Rectal smooth muscle tissue (tissue), 1 donor: ENCODE data around the gene TMEM60.
"Not testable (repeated sequence)": the region's sequence is repeated elsewhere in the genome, so short reads cannot be mapped to it uniquely, and the experiment has no call there.

ENCODE experiments used
- H3K27ac ChIP-seq: one replicate; pipeline ENCODE4 v1.7.0; 2013; ENCODE audit warnings: low read depth, low read length, inconsistent platforms
- H3K27me3 ChIP-seq: one replicate; pipeline ENCODE4 v1.7.0; 2013; ENCODE audit warnings: low read length; ENCODE audit not compliant: control insufficient read depth, insufficient read depth
- H3K36me3 ChIP-seq: one replicate; pipeline ENCODE4 v1.7.0; 2013; ENCODE audit warnings: low read length; ENCODE audit not compliant: control insufficient read depth, insufficient read depth
- H3K4me1 ChIP-seq: one replicate; pipeline ENCODE4 v1.7.0; 2013; ENCODE audit warnings: low read length; ENCODE audit not compliant: control insufficient read depth, insufficient read depth
- H3K4me3 ChIP-seq: one replicate; pipeline ENCODE4 v1.7.0; 2013; ENCODE audit warnings: low read length
- H3K9ac ChIP-seq: one replicate; pipeline ENCODE4 v1.7.0; 2013; ENCODE audit warnings: low read length

TMEM60 gene

GRCh38 chr7:77786018-77786417, 12.2 kb downstream of the TMEM60 start:
- H3K27me3 ChIP-seq, result no peaks in the 10 kb centered on the region
- no peak overlapping the region for H3K27ac ChIP-seq
- no peaks in the 10 kb centered on the region for H3K4me1 ChIP-seq
- no peak overlapping the region for H3K4me3 ChIP-seq
- H3K9ac ChIP-seq, result no peak overlapping the region
- peaks cover 2% of the 10 kb centered on the region for H3K36me3 ChIP-seq

GRCh38 chr7:77784426-77784825, 13.8 kb downstream of the TMEM60 start:
- H3K27me3 ChIP-seq, H3K27ac ChIP-seq, H3K4me1 ChIP-seq, H3K36me3 ChIP-seq, H3K9ac ChIP-seq, H3K4me3 ChIP-seq: not testable (repeated sequence)

GRCh38 chr7:77783545-77783944, 14.7 kb downstream of the TMEM60 start:
- no peaks in the 10 kb centered on the region for H3K4me1 ChIP-seq
- peaks cover 2% of the 10 kb centered on the region for H3K36me3 ChIP-seq
- no peak overlapping the region for H3K4me3 ChIP-seq
- no peak overlapping the region for H3K9ac ChIP-seq
- no peaks in the 10 kb centered on the region for H3K27me3 ChIP-seq
- no peak overlapping the region for H3K27ac ChIP-seq

- Histone ChIP-seq H3K4me1 (no peaks in the 10 kb centered on the region), H3K27ac (no peak overlapping the region), H3K36me3 (peaks cover 2% of the 10 kb centered on the region), H3K4me3 (no peak overlapping the region), H3K9ac (no peak overlapping the region), H3K27me3 (no peaks in the 10 kb centered on the region)
Observed at GRCh38 chr7:77783111-77783510, 15.1 kb downstream of the TMEM60 start.

- no peak overlapping the region for H3K4me3 ChIP-seq
- no peaks in the 10 kb centered on the region for H3K27me3 ChIP-seq
- no peaks in the 10 kb centered on the region for H3K4me1 ChIP-seq
- H3K9ac ChIP-seq, result no peak overlapping the region
- no peak overlapping the region for H3K27ac ChIP-seq
- H3K36me3 ChIP-seq, result peaks cover 2% of the 10 kb centered on the region
Observed at GRCh38 chr7:77782383-77782782, 15.9 kb downstream of the TMEM60 start.

GRCh38 chr7:77778535-77778934, 19.7 kb downstream of the TMEM60 start:
- Histone ChIP-seq H3K4me1 (no peaks in the 10 kb centered on the region), H3K9ac (no peak overlapping the region), H3K27me3 (no peaks in the 10 kb centered on the region), H3K27ac (no peak overlapping the region), H3K4me3 (no peak overlapping the region), H3K36me3 (peaks cover 4% of the 10 kb centered on the region)

GRCh38 chr7:77771901-77772300, 26.3 kb downstream of the TMEM60 start:
- H3K9ac ChIP-seq, result no peak overlapping the region
- no peak overlapping the region for H3K27ac ChIP-seq
- H3K4me1 ChIP-seq, result no peaks in the 10 kb centered on the region
- H3K27me3 ChIP-seq, result no peaks in the 10 kb centered on the region
- no peak overlapping the region for H3K4me3 ChIP-seq
- peaks cover 4% of the 10 kb centered on the region for H3K36me3 ChIP-seq

- Histone ChIP-seq H3K9ac (no peak overlapping the region), H3K27ac (no peak overlapping the region), H3K4me3 (no peak overlapping the region), H3K27me3 (no peaks in the 10 kb centered on the region), H3K36me3 (peaks cover 4% of the 10 kb centered on the region), H3K4me1 (peaks cover 3% of the 10 kb centered on the region)
Observed at GRCh38 chr7:77770316-77770715, 27.9 kb downstream of the TMEM60 start.

- Histone ChIP-seq H3K27me3 (no peaks in the 10 kb centered on the region), H3K9ac (no peak overlapping the region), H3K27ac (no peak overlapping the region), H3K4me3 (no peak overlapping the region), H3K36me3 (no peaks in the 10 kb centered on the region), H3K4me1 (peaks cover 3% of the 10 kb centered on the region)
Observed at GRCh38 chr7:77766801-77767605, 31.2 kb downstream of the TMEM60 start.

- no peak overlapping the region for H3K27ac ChIP-seq
- no peaks in the 10 kb centered on the region for H3K27me3 ChIP-seq
- H3K9ac ChIP-seq, result no peak overlapping the region
- no peak overlapping the region for H3K4me3 ChIP-seq
- peaks cover 3% of the 10 kb centered on the region for H3K4me1 ChIP-seq
- no peaks in the 10 kb centered on the region for H3K36me3 ChIP-seq
Observed at GRCh38 chr7:77765906-77766800, 32.1 kb downstream of the TMEM60 start.

GRCh38 chr7:77765481-77765880, 32.8 kb downstream of the TMEM60 start:
- Histone ChIP-seq H3K9ac (no peak overlapping the region), H3K36me3 (no peaks in the 10 kb centered on the region), H3K27ac (no peak overlapping the region), H3K4me3 (no peak overlapping the region), H3K4me1 (peaks cover 3% of the 10 kb centered on the region), H3K27me3 (no peaks in the 10 kb centered on the region)

GRCh38 chr7:77760809-77761453, 37.3 kb downstream of the TMEM60 start:
- H3K4me3 ChIP-seq, result no peak overlapping the region
- H3K9ac ChIP-seq, result no peak overlapping the region
- no peaks in the 10 kb centered on the region for H3K36me3 ChIP-seq
- no peaks in the 10 kb centered on the region for H3K27me3 ChIP-seq
- H3K4me1 ChIP-seq, result peaks cover 3% of the 10 kb centered on the region
- H3K27ac ChIP-seq, result no peak overlapping the region
